K562 (cell line): ENCODE data around the gene AMIGO3. TPM values are rescaled to one million over a fixed set of nuclear protein-coding genes. Genes with fewer than 3 reads are reported as not detected.

Experiments
- ATAC-seq: fragments of 200-7000 bp; cut with Tn5 transposase; 3 replicates; pipeline ENCODE4 v1.9.1; 2020; ENCODE audit warnings: moderate library complexity
- BruUV-seq: library from RNA; stranded (reverse); fragments of 400-500 nt; replicated peaks from 2 replicates; lab custom pipeline; 2021; lab: Mats Ljungman, UMichigan
- CTCF ChIA-PET: fragments of 300-600 bp; formaldehyde crosslinking; extraction: SDS; loops from one replicate; lab custom pipeline; 2021; ENCODE audit warnings: low intra/inter-chr PET ratio; lab: Yijun Ruan, JAX
- POLR2A ChIA-PET: fragments of 300-600, 350-650 bp; sonication (Branson Sonifier 250); formaldehyde crosslinking; extraction: SDS; loops from one replicate; lab custom pipeline; 2021; ENCODE audit warnings: antibody characterized with exemption, inconsistent platforms; lab: Yijun Ruan, JAX
- DNase-seq, 4 experiments: peaks; one replicate each; pipeline versions ENCODE4 v3.0.0 to v3.0.0-alpha.2; 2011 to 2018; ENCODE audit warnings: low spot score in 3 of 4, mixed read lengths in 3 of 4; ENCODE audit errors: extremely low read depth in 1 of 4
- FAIRE-seq: peaks from 2 replicates; lab custom pipeline; 2011; peaks lifted over from hg19 to GRCh38; lab: Jason Lieb, UNC
- H2AFZ ChIP-seq: 2 replicates; pipeline ENCODE4 v1.6.0; 2011; ENCODE audit warnings: low read depth, low read length, control low read depth, inconsistent platforms
- H3K27ac ChIP-seq: fragments of 200-600 bp; 3 replicates; pipeline ENCODE4 v1.8.0; 2011; ENCODE audit warnings: low read depth, mild to moderate bottlenecking, control low read depth, inconsistent platforms, low read length, moderate library complexity, mixed read lengths; ENCODE audit errors: extremely low read depth
- H3K27me3 ChIP-seq, 2 experiments: fragments of 300-600 bp in 1 of 2; 2 replicates in 1 of 2; 3 replicates in 1 of 2; pipeline versions ENCODE4 v1.6.0 to v1.8.0; 2011; ENCODE audit warnings: inconsistent platforms in 2 of 2, low read length in 2 of 2, mild to moderate bottlenecking in 1 of 2, mixed read lengths in 1 of 2, moderate library complexity in 1 of 2; ENCODE audit not compliant: control insufficient read depth in 2 of 2, insufficient read depth in 2 of 2
- H3K36me3 ChIP-seq: fragments of 300-600 bp; 3 replicates; pipeline ENCODE4 v1.8.0; 2011; ENCODE audit warnings: mild to moderate bottlenecking, low read length, inconsistent platforms; ENCODE audit not compliant: control insufficient read depth, insufficient read depth
- H3K4me1 ChIP-seq, 2 experiments: fragments of 200-600 bp in 1 of 2; replicated peaks in 1 of 2; 2 replicates in 1 of 2; 3 replicates in 1 of 2; pipeline versions ENCODE4 v1.5.1 to v1.8.0; 2011; ENCODE audit warnings: inconsistent platforms in 2 of 2, low read length in 2 of 2, mild to moderate bottlenecking in 1 of 2, mixed read lengths in 1 of 2, moderate library complexity in 1 of 2; ENCODE audit not compliant: control insufficient read depth in 2 of 2, insufficient read depth in 2 of 2
- H3K4me2 ChIP-seq: 2 replicates; pipeline ENCODE4 v1.6.1; 2011; ENCODE audit warnings: low read length, control low read depth, inconsistent platforms, mixed read lengths; ENCODE audit not compliant: insufficient read depth
- H3K4me3 ChIP-seq: fragments of 200-600 bp; sonication (generic), shearing (Covaris generic); 2 replicates; pipeline ENCODE4 v1.5.1; 2016; ENCODE audit warnings: control low read depth, inconsistent platforms
- H3K79me2 ChIP-seq: fragments of 200-600 bp; 3 replicates; pipeline ENCODE4 v1.8.0; 2011; ENCODE audit warnings: low read length, inconsistent platforms; ENCODE audit not compliant: control insufficient read depth, insufficient read depth
- H3K9ac ChIP-seq, 2 experiments: 2 replicates each; pipeline versions ENCODE4 v1.6.0 to v1.6.1; 2011; ENCODE audit warnings: low read depth in 2 of 2, low read length in 2 of 2, control low read depth in 1 of 2, inconsistent platforms in 1 of 2, mild to moderate bottlenecking in 1 of 2, mixed read lengths in 1 of 2; ENCODE audit not compliant: insufficient read depth in 1 of 2
- H3K9me1 ChIP-seq: one replicate; pipeline ENCODE4 v1.6.0; 2011; ENCODE audit warnings: inconsistent platforms, mild to moderate bottlenecking, low read length, moderate library complexity; ENCODE audit not compliant: control insufficient read depth, insufficient read depth
- H3K9me3 ChIP-seq: replicated peaks from 2 replicates; pipeline ENCODE4 v1.5.1; 2011; ENCODE audit warnings: low read depth, low read length, inconsistent platforms; ENCODE audit not compliant: control insufficient read depth, insufficient read depth
- H4K20me1 ChIP-seq: replicated peaks from 2 replicates; pipeline ENCODE4 v1.6.1; 2011; ENCODE audit warnings: low read length, inconsistent platforms, mixed read lengths; ENCODE audit not compliant: control insufficient read depth, insufficient read depth
- ARID4B ChIP-seq: sonication (generic); formaldehyde crosslinking; IDR thresholded peaks from 2 replicates; pipeline ENCODE4 v1.8.0; 2022; ENCODE audit warnings: mild to moderate bottlenecking, missing genetic modification reagents
- FOXP1 ChIP-seq: sonication (generic); formaldehyde crosslinking; IDR thresholded peaks from 2 replicates; pipeline ENCODE4 v1.8.0; 2022; ENCODE audit warnings: mild to moderate bottlenecking, missing genetic modification reagents
- JUN ChIP-seq, 2 experiments: sonication (generic) in 1 of 2; formaldehyde crosslinking in 1 of 2; IDR thresholded peaks; 2 replicates each; pipeline versions ENCODE4 v1.6.1 to v1.8.0; 2012 to 2022; ENCODE audit warnings: borderline replicate concordance in 2 of 2, mild to moderate bottlenecking in 2 of 2, improper control_type of control experiment in 1 of 2, low read depth in 1 of 2, low read length in 1 of 2, missing genetic modification reagents in 1 of 2
- NKRF ChIP-seq: fragments of 450-650 bp; IDR thresholded peaks from 2 replicates; pipeline ENCODE4 v1.6.1; 2016; ENCODE audit warnings: borderline replicate concordance
- PHF20 ChIP-seq: fragments of 450-650 bp; IDR thresholded peaks from 2 replicates; pipeline ENCODE4 v1.6.1; 2018; ENCODE audit not compliant: partially characterized antibody
- RAD21 ChIP-seq, 2 experiments: fragments of 250-450 bp in 1 of 2; fragments of 450-650 bp in 1 of 2; sonication (Bioruptor Pico) in 1 of 2; formaldehyde crosslinking in 1 of 2; IDR thresholded peaks in 1 of 2; conservative IDR thresholded peaks in 1 of 2; 2 replicates each; pipeline versions ENCODE4 v1.4.0 to v1.8.0; 2020 to 2022; ENCODE audit warnings: mild to moderate bottlenecking in 2 of 2, moderate library complexity in 1 of 2
- RBFOX2 ChIP-seq: fragments of 200-400 bp; formaldehyde crosslinking; IDR thresholded peaks from 2 replicates; pipeline ENCODE4 v1.6.1; 2017; ENCODE audit warnings: low read depth, mild to moderate bottlenecking, low read length, moderate library complexity
- RBM22 ChIP-seq: fragments of 200-400 bp; formaldehyde crosslinking; IDR thresholded peaks from 2 replicates; pipeline ENCODE4 v1.6.1; 2018; ENCODE audit warnings: low read length, low read depth; ENCODE audit not compliant: poor library complexity, severe bottlenecking
- SAP30 ChIP-seq: fragments of 200-600 bp; sonication (generic); IDR thresholded peaks from 2 replicates; pipeline ENCODE4 v1.6.1; 2012; ENCODE audit warnings: borderline replicate concordance, low read depth, mild to moderate bottlenecking, moderate library complexity, low read length, control low read depth, inconsistent platforms; ENCODE audit not compliant: insufficient read depth, poor library complexity, severe bottlenecking
- TCF7 ChIP-seq: sonication (generic); IDR thresholded peaks from 2 replicates; pipeline ENCODE4 v1.6.1; 2016; ENCODE audit warnings: antibody characterized with exemption, borderline replicate concordance
- TGIF2 ChIP-seq: sonication (generic); formaldehyde crosslinking; IDR thresholded peaks from 2 replicates; pipeline ENCODE4 v1.8.1; 2022; ENCODE audit warnings: mild to moderate bottlenecking, missing genetic modification reagents, moderate library complexity
- ZBTB1 ChIP-seq: sonication (generic); formaldehyde crosslinking; IDR thresholded peaks from 2 replicates; pipeline ENCODE4 v1.8.1; 2023; ENCODE audit warnings: missing genetic modification reagents, low read depth, mild to moderate bottlenecking, borderline replicate concordance
- WGBS: fragments of 100-300 bp; shearing (Covaris generic); methylation state at CpG from one replicate; pipeline ENCODE4 v1.1.6; 2016; ENCODE audit warnings: low coverage, mixed read lengths; ENCODE audit not compliant: insufficient coverage; ENCODE audit errors: missing lambda C conversion rate; 5-methylcytosine and 5-hydroxymethylcytosine counted together
- in situ Hi-C: fragments of 300-500 bp; cut with MboI; formaldehyde crosslinking; loops from 4 replicates; pipeline ENCODE4 v1.15.0; 2018; ENCODE audit warnings: inconsistent platforms, mixed read lengths
- intact Hi-C: fragments of 100-400 bp; cut with micrococcal nuclease; formaldehyde crosslinking; loops from 2 replicates; pipeline ENCODE4 v1.14.2; 2022
- polyA plus RNA-seq, 8 experiments: library from polyadenylated mRNA; depleted of rRNA in 4 of 8; stranded (reverse) in 5 of 8; unstranded in 3 of 8; fragments of >200 nt; fragmentation: Nextera tagmentation in 2 of 8; fragmentation: Illumina TruSeq in 1 of 8; extraction: Ambion mirVana in 2 of 8; extraction: Trizol in 1 of 8; gene quantifications; 2 replicates each; pipeline versions ENCODE4 v1.2.1 to v1.2.3, GENCODE V29; 2011 to 2014; ENCODE audit warnings: inconsistent platforms in 1 of 8, missing spikeins in 1 of 8
- total RNA-seq, 7 experiments: library from RNA; depleted of rRNA in 6 of 7; stranded (reverse); fragments of >200 nt in 6 of 7; fragmentation: Illumina TruSeq in 2 of 7; extraction: Trizol in 2 of 7; gene quantifications; 2 replicates each; pipeline versions ENCODE4 v1.2.1 to v1.2.3, GENCODE V29; 2011 to 2021; ENCODE audit warnings: low replicate concordance in 1 of 7

AMIGO3 gene
- total and polyA plus RNA-seq, 9 of the 15 experiments (the other 6 are each of a cell fraction or from before 2014, with no cell fraction given), result 0.13 to 2.8 (median 0.44) TPM; not detected in 4

GRCh38 chr3:49674497-49674983, 44.9 kb downstream of the AMIGO3 start:
- H3K4me3 ChIP-seq, result peak overlapping the region; percentile 81
- no TSS peak for BruUV-seq
- peaks cover 46% of the 10 kb centered on the region; the same call in 2 of the 3 replicates for H3K36me3 ChIP-seq
- H3K9me3 ChIP-seq, result no peaks in the 10 kb centered on the region
- H2AFZ ChIP-seq, result peak overlapping the region; percentile 81
- in situ Hi-C loops, result loop anchor here (5.0 kb wide), 1 partner anchor 132 kb away; no protein-coding TSS in a partner anchor
- peak in 2 of 4 experiments; percentile 16 to 44 for DNase-seq
- no peaks in the 10 kb centered on the region for H3K27me3 ChIP-seq
- H3K4me2 ChIP-seq, result peak overlapping the region; percentile 95
- FAIRE-seq, result no peak
- peak; percentile 71 for ATAC-seq
- intact Hi-C loops, result loop anchor here (5.0 kb wide), 1 partner anchor 107 kb away; no protein-coding TSS in a partner anchor
- H3K4me1 ChIP-seq, result peaks cover 17 to 38% of the 10 kb centered on the region in 2 experiments; a peak in 4 of 5 replicates
- peak overlapping the region; percentile 95 to 98 for H3K9ac ChIP-seq
- 0% methylated on average over 22 of the region's 34 CpGs for WGBS
- peaks cover 29% of the 10 kb centered on the region for H3K79me2 ChIP-seq
- ChIA-PET CTCF (no interaction called here), POLR2A (no interaction called here)
- peak overlapping the region; percentile 94 for H3K27ac ChIP-seq
- peaks cover 2% of the 10 kb centered on the region for H3K9me1 ChIP-seq
- H4K20me1 ChIP-seq, result no peaks in the 10 kb centered on the region; the same call in 1 of the 2 replicates
- TF ChIP-seq NKRF, result peak; percentile 78
- no peak for TF ChIP-seq JUN (IDR thresholded peaks at IDR 0.05; ENCODE audit: borderline replicate concordance, low read depth, low read length)
- peak; percentile 78; the same call in 1 of the 2 replicates for TF ChIP-seq JUN (CRISPR knock-in tag; IDR thresholded peaks at IDR 0.05; ENCODE audit: borderline replicate concordance)
- TF ChIP-seq ARID4B, result peak; percentile 98
- peak; percentile 64 for TF ChIP-seq PHF20
- 0 out of 4 replicates have a peak, but pooled peaks of 1 of the 2 experiments have one; percentile 5 for TF ChIP-seq RAD21 (CRISPR knock-in tag; conservative IDR thresholded peaks at IDR 0.05 in 1 of 2, IDR thresholded peaks at IDR 0.05 in 1 of 2)
- TF ChIP-seq RBM22, result no peak
- TF ChIP-seq FOXP1 (CRISPR knock-in tag), result peak; percentile 92
- TF ChIP-seq ZBTB1 (CRISPR knock-in tag), result peak; percentile 65; the same call in 1 of the 2 replicates
- TF ChIP-seq TGIF2 (CRISPR knock-in tag), result 0 out of 2 replicates have a peak, but pooled peaks have one; percentile 54
- no peak for TF ChIP-seq TCF7
- 0 out of 2 replicates have a peak, but pooled peaks have one; percentile 65 for TF ChIP-seq RBFOX2
- peak; percentile 85 for TF ChIP-seq SAP30
